Parathyroid adenoma (tissue), 2 donors: ENCODE measurements around the gene GULP1.

Experiments used
- H2AFZ ChIP-seq: fragments of 300-600 bp; sonication (generic); one replicate; pipeline ENCODE4 v1.7.0; 2017; ENCODE audit warnings: antibody characterized with exemption, mild to moderate bottlenecking
- H3K27ac ChIP-seq: fragments of 300-600 bp; sonication (generic); one replicate; pipeline ENCODE4 v1.7.0; 2017
- H3K27me3 ChIP-seq: fragments of 300-600 bp; sonication (generic); one replicate; pipeline ENCODE4 v1.7.0; 2017; ENCODE audit warnings: low read length; ENCODE audit not compliant: control insufficient read depth, insufficient read depth
- H3K36me3 ChIP-seq: fragments of 300-600 bp; sonication (generic); one replicate; pipeline ENCODE4 v1.7.0; 2017; ENCODE audit warnings: low read length; ENCODE audit not compliant: control insufficient read depth, insufficient read depth
- H3K4me1 ChIP-seq: fragments of 300-600 bp; sonication (generic); one replicate; pipeline ENCODE4 v1.7.0; 2017; ENCODE audit warnings: control low read depth
- H3K4me2 ChIP-seq: fragments of 300-600 bp; sonication (generic); one replicate; pipeline ENCODE4 v1.7.0; 2017; ENCODE audit warnings: low read length
- H3K4me3 ChIP-seq: fragments of 300-600 bp; sonication (generic); one replicate; pipeline ENCODE4 v1.7.0; 2017; ENCODE audit warnings: low read depth, low read length
- H3K79me2 ChIP-seq: fragments of 300-600 bp; sonication (generic); one replicate; pipeline ENCODE4 v1.7.0; 2017; ENCODE audit warnings: control low read depth
- H3K9ac ChIP-seq: fragments of 300-600 bp; sonication (generic); one replicate; pipeline ENCODE4 v1.7.0; 2017; ENCODE audit warnings: mild to moderate bottlenecking
- H3K9me3 ChIP-seq: fragments of 300-600 bp; sonication (generic); one replicate; pipeline ENCODE4 v1.7.0; 2017; ENCODE audit warnings: low read length; ENCODE audit not compliant: control insufficient read depth
- CTCF ChIP-seq: fragments of 300-600 bp; sonication (generic); IDR thresholded peaks from one replicate; pipeline ENCODE4 v1.7.0; 2017; ENCODE audit warnings: antibody characterized with exemption, mild to moderate bottlenecking
- donor health status: primary hyperparathyroidism.

The GULP1 gene

GRCh38 chr2:188620916-188621315, 329.2 kb downstream of the GULP1 start:
- Histone ChIP-seq H3K9me3 (no peaks in the 10 kb centered on the region), H3K27ac (no peak overlapping the region), H2AFZ (no peak overlapping the region), H3K4me3 (no peak overlapping the region), H3K4me1 (no peaks in the 10 kb centered on the region), H3K36me3 (no peaks in the 10 kb centered on the region), H3K79me2 (no peaks in the 10 kb centered on the region), H3K4me2 (no peak overlapping the region), H3K9ac (no peak overlapping the region), H3K27me3 (no peaks in the 10 kb centered on the region)
- TF ChIP-seq CTCF: no peak

GRCh38 chr2:188622601-188623260, 331.1 kb downstream of the GULP1 start:
- H3K4me2 ChIP-seq: no peak overlapping the region
- no peak overlapping the region for H3K4me3 ChIP-seq
- no peaks in the 10 kb centered on the region for H3K9me3 ChIP-seq
- no peaks in the 10 kb centered on the region for H3K36me3 ChIP-seq
- no peak overlapping the region for H3K27ac ChIP-seq
- no peak overlapping the region for H3K9ac ChIP-seq
- no peaks in the 10 kb centered on the region for H3K4me1 ChIP-seq
- no peaks in the 10 kb centered on the region for H3K27me3 ChIP-seq
- no peak for TF ChIP-seq CTCF
- H3K79me2 ChIP-seq: no peaks in the 10 kb centered on the region
- no peak overlapping the region for H2AFZ ChIP-seq

- Histone ChIP-seq H2AFZ (no peak overlapping the region), H3K79me2 (no peaks in the 10 kb centered on the region), H3K4me3 (no peak overlapping the region), H3K9ac (no peak overlapping the region), H3K4me1 (no peaks in the 10 kb centered on the region), H3K36me3 (no peaks in the 10 kb centered on the region), H3K27me3 (no peaks in the 10 kb centered on the region), H3K4me2 (peak overlapping the region; percentile 32), H3K9me3 (no peaks in the 10 kb centered on the region), H3K27ac (no peak overlapping the region)
- no peak for TF ChIP-seq CTCF
Measured at GRCh38 chr2:188623995-188624643, 332.4 kb downstream of the GULP1 start.

GRCh38 chr2:188627471-188627870, 335.8 kb downstream of the GULP1 start:
- Histone ChIP-seq H3K9ac (no peak overlapping the region), H3K27me3 (no peaks in the 10 kb centered on the region), H3K9me3 (no peaks in the 10 kb centered on the region), H3K4me3 (no peak overlapping the region), H2AFZ (no peak overlapping the region), H3K4me2 (no peak overlapping the region), H3K79me2 (no peaks in the 10 kb centered on the region), H3K4me1 (no peaks in the 10 kb centered on the region), H3K36me3 (no peaks in the 10 kb centered on the region), H3K27ac (no peak overlapping the region)
- no peak for TF ChIP-seq CTCF
